ENCODE data around the gene NUTF2. TPM values are rescaled to one million over a fixed set of nuclear protein-coding genes. Genes with fewer than 3 reads are reported as not detected.

Gene NUTF2
- total RNA-seq, 1 experiment from 2014 or later, result 145 TPM

DNA sequence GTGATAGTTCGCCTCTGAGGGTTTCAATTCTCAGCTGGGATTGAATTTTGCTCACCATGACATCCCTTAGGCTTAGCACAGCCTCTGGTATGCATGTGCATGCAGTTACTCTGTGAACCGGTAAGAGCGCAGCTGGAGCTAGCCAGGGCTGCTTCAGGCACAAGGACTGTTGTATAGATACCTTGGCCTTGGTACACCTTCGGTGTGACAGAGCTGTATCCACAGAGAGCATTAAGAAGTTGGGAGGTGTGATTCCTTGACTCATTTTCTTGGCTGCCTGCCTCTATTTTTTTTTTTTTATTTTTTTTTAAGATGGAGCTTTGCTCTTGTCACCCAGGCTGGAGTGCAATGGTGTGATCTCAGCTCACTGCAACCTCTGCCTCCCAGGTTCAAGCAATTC, 2.2 kb upstream of the NUTF2 start:
- intact Hi-C loops (cut with micrococcal nuclease), result no loop called here
- Histone ChIP-seq H3K27ac (ENCODE audit: low read depth, low read length) (no peak overlapping the region), H3K4me1 (ENCODE audit: control insufficient read depth in 1 of 2, insufficient read depth in 2 of 2, low read length in 2 of 2) (peaks cover 20 to 53% of the 10 kb centered on the region in 2 experiments), H3K9ac (ENCODE audit: low read length) (no peak overlapping the region), H3K79me2 (ENCODE audit: insufficient read depth, low read length) (peaks cover 44% of the 10 kb centered on the region), H3K27me3 (ENCODE audit: insufficient read depth, low read length) (no peaks in the 10 kb centered on the region), H3K9me2 (ENCODE audit: insufficient read depth) (no peaks in the 10 kb centered on the region), H3K4me3 (replicated peaks in 1 of 2; ENCODE audit: low read depth in 1 of 2, low read length in 2 of 2) (no peak overlapping the region), H4K20me1 (ENCODE audit: insufficient read depth) (peaks cover 4% of the 10 kb centered on the region; the same call in 1 of the 2 replicates), H3K36me3 (ENCODE audit: control insufficient read depth in 1 of 2, insufficient read depth in 2 of 2, low read length in 2 of 2) (peaks cover 4 to 6% of the 10 kb centered on the region in 2 experiments; a peak in 2 of 4 replicates), H3K9me3 (ENCODE audit: control insufficient read depth in 1 of 2, insufficient read depth in 1 of 2, low read depth in 1 of 2, low read length in 2 of 2) (no peaks in the 10 kb centered on the region), H2AFZ (ENCODE audit: low read depth, low read length, poor library complexity, severe bottlenecking) (no peak overlapping the region), H3K4me2 (ENCODE audit: low read length) (no peak overlapping the region)
- ATAC-seq (no peak), DNase-seq (ENCODE audit: low read depth, low spot score) (no peak)
- TF ChIP-seq, protein P1, sequence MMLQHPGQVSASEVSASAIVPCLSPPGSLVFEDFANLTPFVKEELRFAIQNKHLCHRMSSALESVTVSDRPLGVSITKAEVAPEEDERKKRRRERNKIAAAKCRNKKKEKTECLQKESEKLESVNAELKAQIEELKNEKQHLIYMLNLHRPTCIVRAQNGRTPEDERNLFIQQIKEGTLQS (IDR thresholded peaks at IDR 0.05), result no peak
- TF ChIP-seq EZH2 (IDR thresholded peaks at IDR 0.05) (no peak), MAX (IDR thresholded peaks at IDR 0.05) (no peak), EZH2phosphoT487 (IDR thresholded peaks at IDR 0.05; ENCODE audit: borderline replicate concordance) (no peak), SIN3A (IDR thresholded peaks at IDR 0.05; ENCODE audit: low read depth) (no peak), TCF7L2 (IDR thresholded peaks at IDR 0.05; ENCODE audit: borderline replicate concordance, extremely low read depth, insufficient read depth, insufficient read length) (no peak), CEBPB (IDR thresholded peaks at IDR 0.05; ENCODE audit: low read depth) (no peak), CBX3 (IDR thresholded peaks at IDR 0.05; ENCODE audit: low read depth) (no peak), SP1 (IDR thresholded peaks at IDR 0.05; ENCODE audit: low read depth) (no peak), ELF1 (IDR thresholded peaks at IDR 0.05; ENCODE audit: borderline replicate concordance, low read depth) (no peak), SRF (IDR thresholded peaks at IDR 0.05; ENCODE audit: low read depth) (no peak), EGR1 (IDR thresholded peaks at IDR 0.05; ENCODE audit: low read depth) (no peak)
- CTCF ChIA-PET, result interaction anchor here (1.1 to 2.4 kb wide), 2 partner anchors 28 to 38 kb away, joined by 5 to 18 read pairs; partner anchors contain the start of genes RANBP10 and TSNAXIP1
- RAD21 ChIA-PET (ENCODE audit: low non-redundant PET in 1 of 2, low total read pairs in 2 of 2, uncharacterized antibody in 2 of 2, unreplicated experiment in 2 of 2), result no interaction called here
- BruUV-seq (replicated peaks), result no TSS peak
- POLR2A ChIA-PET, result interaction anchor here (0.6 to 1.7 kb wide), 2 partner anchors 11 to 184 kb away, joined by 3 to 7 read pairs; partner anchors contain the start of gene ACD
